HG02870 (cell line): Measurements from ENCODE around the gene UNC79.

Experiments used
- ATAC-seq: cut with Tn5 transposase; IDR thresholded peaks from one replicate; pipeline ENCODE4 v1.9.1; 2021; ENCODE audit warnings: mild to moderate bottlenecking, moderate library complexity; ENCODE audit not compliant: unreplicated experiment

The UNC79 gene

DNA sequence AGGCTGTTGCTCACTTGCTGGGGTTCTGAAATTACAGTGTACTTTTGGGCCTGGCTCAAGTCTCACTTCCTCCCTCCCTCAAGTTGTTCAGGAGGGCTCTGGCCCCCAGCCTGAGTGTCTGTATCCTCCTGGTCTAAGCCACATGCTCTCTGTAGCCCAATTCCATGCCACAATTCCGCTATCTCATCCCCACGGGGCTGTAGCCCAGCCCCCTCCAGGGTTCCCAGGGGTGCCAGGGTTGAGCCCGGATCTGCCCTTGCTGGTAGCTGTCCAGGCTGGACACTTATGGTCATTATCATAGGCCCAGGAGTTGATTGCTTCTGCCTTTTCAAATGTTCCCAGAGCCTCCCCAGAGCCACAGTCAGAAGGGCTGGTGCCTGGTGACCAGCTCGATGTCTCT, 292.3 kb downstream of the UNC79 start:
- ATAC-seq, result no peak

DNA sequence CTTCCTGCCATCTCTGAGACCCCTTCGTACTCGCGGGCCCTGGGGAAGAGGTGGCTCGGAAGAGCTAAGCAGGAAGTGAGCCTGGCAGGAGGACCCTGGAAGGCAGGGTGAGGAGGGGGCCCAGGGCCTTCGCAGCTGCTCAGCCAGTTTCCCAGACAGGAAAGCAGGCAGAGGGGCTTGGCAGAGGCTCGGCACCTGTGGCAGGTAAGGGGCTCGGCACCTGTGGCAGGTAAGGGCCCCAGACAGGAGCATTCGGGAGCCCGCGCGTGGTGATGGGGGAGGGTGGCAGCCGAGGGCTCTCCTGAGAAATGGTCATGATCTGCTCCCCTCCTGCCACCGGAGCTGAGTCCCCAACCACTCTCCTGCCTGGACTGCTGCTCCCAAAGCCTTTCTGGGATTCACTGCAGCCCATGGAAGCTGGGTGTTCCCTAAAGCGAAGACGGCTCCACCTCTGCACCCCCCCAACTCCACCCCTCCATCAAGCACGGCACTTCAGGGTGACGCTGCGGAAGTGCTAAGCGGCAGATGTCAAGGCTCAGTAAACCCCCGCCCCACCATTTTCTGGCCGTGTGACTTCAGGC, 294.4 kb downstream of the UNC79 start:
- ATAC-seq, result no peak

DNA sequence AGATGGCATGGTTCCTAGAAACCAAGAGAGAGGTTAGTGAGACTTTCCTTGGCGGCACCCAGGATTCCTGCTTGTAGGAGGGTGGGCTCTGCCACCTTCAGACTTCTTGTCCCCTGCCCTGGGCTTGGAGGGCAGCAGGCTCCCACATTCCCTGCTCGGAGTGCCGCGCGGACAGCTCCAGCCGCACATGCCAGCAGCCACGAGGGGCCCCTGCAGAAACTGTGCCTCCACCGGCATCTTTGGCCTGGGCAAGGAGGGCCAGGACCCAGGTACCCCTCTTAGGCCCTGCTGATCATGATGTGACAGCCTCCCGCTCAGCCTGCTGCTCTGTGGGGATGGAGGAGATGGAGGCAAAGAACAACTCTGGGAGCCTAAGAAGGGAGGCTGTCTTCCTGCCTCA, 295.3 kb downstream of the UNC79 start:
- ATAC-seq, result no peak

DNA sequence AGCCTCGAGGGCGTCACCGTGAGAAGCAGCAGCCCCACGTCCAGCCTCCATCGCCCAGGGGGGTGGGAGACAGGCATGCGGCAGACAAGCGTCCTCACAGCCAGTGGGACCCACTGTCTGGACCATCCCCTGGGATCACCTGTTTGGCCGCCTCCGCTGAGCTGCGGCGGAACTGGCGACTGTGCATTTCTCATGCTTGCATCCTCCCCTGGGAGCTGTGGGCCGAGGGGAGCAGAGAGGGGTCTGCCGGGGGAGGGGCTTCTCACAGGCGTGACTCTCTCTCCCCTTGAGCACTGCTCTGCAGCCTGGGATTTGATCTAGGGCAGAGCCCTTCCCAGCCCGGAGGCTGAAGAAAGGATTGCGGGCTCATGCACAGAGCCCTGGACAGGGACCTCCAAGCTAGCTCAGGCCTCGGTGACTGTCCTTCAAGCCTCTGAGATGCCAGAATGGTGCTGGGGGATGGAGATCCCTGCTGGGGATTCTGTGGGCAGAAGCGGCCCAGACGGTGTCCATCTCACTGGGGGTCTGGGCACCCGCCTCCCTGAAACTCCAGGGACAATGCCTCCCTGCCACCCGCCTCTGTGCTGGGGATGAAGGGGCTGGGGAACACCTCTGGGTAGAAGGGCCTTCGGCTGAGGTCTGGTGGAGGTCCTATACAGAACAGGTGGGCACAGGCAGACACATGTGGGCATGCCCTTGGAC, 296.5 kb downstream of the UNC79 start:
- ATAC-seq, result no peak

DNA sequence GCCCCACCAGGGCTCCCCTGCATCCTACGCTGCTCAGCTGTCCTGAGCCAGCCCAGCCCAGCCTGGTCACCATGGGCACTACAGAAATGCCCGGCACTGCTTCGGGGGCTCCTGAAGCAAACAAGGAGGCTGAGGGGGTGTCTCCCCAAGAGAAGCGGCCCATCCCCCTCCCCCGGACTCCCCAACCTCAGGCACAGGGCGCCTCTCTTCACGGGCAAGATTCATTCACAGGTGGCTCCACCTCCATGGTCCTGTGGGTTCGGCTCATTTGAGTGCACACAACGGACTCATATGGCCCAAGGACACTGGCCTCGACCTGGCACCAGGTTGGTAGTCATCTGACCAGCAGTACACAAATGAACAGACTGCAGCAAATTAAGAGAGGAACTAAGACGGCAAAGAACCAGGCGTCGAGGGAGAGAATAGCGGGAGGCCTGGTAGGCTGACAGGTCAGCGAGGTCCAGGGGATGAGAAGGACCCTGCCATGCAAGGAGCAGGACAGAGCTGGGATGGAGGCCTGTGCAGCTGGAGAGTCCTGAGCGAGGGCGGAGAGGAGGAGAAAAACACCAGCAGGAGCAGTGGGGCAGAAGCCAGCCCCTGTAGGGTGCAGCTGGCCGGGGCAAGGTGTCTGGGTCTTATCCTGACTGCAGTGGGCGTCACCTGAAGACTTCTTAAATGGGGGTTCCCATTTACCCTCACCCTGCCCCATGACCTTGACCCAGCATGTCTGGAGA, 297.3 kb downstream of the UNC79 start:
- no peak for ATAC-seq

DNA sequence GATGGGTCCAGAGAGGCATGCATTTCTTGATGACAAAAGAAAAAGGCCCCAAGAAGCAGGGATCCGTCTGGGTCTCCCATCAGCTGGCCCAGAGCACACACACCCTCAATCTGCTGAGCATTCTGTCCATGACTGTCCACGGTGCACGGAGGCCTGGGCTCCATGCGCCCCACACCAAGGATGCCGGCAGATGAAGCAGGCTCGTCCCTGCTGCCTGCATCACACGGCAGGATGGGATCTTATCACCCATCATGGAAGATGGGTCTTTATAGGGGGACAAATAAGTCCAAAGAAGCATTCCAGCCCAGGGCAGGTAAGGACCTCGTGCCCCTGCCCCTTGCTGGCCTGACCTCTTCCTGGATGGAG, 297.9 kb downstream of the UNC79 start:
- ATAC-seq, result no peak

DNA sequence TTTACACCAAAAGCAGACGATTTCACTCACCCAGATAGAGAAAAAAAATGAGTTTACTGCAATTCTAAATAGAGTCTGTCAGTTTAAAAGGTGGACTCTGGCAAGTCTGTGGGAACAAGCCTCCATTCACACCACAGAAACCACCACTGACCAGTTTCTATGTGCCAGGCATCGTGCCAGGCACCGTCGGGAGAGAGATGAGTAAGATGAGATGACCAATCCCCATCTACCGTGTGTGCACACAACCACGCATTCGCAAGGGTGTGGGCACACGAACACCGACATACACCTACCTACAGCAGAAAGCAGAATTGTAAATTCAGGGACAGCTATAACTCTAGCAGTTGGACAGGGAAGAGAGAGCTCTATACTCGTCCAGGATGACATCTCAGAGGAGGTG, 299.3 kb downstream of the UNC79 start:
- ATAC-seq, result no peak

DNA sequence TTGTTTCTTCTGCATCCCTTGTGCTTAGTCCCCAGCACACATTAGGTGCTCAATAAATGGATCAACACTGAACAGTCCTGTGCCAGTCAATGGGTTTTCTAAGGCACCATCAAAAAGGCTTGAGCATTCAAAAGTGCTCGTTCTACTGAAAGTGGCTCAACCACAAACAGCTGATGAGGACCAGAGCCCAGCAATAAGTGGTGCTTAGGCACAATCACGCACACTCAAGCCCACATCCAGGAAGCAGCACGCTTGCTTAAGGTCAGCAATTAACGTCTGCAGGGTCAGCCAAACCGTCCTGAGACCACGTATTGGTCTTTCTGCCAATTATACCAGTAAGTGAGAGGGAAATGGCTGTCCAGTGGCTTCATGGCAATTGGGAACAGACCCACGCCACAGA, 301.0 kb downstream of the UNC79 start:
- no peak for ATAC-seq

DNA sequence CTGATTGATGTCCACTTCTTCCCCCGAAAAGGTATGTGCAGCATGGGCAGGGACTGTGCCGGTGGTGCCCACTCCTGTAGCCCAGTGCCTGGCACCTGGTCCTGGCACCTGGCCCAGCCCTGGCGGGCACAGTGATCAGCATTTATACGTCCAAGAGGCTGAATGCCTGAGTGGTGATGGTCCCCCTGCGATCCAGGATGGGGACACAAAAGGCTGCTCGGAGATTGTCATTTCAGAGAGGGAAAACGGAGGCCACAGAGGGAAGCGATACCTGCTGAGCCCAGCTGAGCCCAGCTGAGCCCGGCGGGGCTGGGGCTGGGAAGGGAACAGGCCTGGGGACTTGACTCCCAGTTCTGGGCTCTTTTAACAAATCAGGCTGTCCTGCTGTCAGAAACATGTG, 301.8 kb downstream of the UNC79 start:
- no peak for ATAC-seq

DNA sequence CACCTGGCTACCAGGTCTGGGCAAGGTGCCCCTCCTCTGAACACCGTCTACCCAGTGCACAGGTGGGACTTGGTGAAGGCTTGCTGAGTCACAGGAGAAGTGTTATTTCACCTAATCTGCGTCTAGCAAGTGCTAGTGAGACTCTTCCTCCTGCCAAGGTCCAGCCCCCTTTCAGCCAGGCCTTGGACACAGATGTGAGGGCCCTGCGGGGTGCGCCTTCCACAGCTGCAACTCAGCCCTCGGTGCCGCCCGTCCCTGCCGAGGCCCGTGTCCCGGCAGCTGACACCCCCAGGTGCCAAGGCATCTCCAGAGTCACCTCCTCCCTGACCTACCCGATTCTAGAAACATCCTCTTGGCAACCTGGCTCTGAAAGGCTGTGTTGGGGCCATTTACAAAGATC, 302.5 kb downstream of the UNC79 start:
- ATAC-seq, result no peak

DNA sequence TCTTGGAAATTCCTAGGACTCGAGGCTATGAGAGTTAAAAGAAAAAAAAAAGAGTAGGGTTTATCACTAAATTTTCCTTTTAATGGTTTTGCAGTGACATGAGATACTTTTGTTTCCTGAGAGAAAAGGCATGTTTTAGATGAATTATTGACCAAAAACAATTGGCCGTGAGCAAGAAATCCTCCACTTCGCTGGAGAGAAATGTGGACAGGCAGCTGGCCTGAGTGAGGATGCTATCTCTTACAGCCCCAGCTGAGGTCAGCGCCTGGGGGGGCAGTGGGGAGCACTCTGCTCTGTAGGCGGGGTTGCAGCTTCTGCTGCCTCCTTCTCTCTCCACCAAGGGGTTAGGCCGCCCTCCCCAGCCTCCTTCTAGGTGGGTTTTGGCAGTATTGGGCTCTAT, 302.9 kb downstream of the UNC79 start:
- ATAC-seq, result no peak

DNA sequence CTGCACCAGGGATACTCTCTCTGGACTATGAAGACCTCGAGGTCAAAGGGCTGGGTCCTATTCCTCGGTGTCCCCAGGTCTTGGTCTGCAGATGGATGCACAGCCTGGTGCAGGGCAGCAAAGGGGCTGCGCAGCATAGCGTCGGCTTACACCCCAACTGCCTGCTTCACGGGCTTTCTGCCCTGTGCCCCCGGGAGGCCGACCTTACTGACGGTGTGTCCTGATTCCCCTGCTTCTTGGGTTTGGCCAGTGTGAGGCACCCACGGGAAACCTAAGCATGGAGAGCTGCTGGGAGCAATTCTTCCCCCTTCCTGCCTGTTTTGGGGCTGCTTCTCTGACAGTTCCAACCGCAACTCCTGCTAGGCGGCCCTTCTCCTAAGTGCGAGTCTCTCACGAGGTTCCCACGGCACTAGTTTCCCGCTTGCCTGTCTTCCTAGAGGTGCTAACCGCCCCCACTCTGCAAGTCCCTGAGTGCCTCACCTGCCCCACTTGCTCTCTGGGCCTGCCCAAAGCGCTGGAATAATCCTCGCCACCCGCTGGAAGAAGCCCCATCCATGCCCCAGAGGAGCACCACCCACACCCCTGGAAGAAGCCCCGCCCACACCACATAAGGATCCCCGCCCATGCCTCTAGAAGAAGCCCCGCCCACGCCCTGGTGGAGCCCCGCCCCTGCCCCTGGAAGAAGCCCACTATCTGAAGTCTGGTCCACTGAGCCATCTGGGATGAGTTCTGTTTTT, 303.5 kb downstream of the UNC79 start:
- ATAC-seq, result no peak

DNA sequence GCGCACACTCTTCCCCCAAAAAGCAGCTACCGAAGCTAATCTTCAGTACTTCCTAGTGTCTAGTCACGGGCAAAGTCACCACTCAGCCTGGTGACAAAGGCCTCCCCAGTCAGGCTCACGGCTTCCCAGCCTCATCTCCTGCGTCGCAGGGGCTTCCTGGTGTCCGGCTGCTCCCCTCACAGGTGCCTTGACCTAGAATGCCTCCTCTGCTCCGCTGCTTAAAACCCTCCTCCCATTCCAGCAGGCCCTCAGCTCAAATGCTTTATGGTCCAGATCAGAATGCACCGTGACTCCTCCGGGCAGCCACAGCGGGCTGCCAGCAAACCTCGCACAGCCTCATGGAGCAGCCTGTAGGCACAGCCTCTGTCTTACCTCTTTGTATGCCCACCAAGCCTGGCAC, 304.5 kb downstream of the UNC79 start:
- no peak for ATAC-seq

DNA sequence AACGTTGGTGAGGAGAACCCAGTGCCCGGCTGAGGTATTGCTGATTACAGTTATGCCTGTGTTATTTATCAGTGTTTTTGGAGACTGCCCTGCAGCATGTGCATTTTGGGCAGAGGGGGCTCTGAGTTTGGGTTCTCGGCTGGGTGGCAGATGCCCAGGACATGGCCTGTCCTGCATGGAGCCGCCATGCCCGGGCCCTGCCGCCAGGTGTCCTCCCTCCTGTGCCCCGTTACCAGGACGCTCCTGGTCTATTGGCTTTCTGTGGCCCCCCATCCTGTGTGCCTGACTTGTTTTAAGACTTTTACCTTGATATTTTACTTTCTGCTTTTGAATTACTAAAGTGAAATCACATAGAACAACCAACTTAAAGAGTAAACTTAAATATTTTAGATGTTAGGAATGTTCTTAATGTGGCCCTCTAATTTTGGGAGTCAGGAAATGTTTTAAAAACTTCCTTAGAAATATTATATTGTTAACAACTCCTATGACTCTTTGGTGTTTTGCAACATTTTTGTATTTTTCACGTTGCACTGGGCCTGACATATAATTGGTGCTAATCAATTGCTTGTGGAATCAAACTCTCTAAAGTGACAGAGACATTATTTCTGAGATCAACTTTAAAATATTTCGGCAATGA, 305.8 kb downstream of the UNC79 start:
- no peak for ATAC-seq

DNA sequence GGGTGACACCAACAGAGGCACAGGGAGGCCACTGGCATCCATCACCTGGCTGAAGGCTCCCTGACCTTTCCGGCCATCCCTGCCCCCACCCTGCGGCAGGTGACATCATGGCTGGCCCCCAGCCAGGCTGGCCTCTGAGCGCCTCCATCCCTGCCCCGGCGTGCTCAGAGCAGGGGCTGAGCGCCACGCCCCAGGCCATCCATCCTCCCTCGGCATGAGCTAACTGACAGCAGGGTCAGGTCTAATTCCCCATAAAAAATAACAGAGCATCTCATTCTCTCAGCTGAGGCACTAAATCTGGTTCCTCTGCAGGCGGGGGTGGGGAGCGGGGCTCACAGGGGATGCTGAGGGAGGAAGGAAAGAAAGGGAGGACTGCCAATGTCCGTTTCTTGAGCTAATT, 306.9 kb downstream of the UNC79 start:
- ATAC-seq, result no peak

DNA sequence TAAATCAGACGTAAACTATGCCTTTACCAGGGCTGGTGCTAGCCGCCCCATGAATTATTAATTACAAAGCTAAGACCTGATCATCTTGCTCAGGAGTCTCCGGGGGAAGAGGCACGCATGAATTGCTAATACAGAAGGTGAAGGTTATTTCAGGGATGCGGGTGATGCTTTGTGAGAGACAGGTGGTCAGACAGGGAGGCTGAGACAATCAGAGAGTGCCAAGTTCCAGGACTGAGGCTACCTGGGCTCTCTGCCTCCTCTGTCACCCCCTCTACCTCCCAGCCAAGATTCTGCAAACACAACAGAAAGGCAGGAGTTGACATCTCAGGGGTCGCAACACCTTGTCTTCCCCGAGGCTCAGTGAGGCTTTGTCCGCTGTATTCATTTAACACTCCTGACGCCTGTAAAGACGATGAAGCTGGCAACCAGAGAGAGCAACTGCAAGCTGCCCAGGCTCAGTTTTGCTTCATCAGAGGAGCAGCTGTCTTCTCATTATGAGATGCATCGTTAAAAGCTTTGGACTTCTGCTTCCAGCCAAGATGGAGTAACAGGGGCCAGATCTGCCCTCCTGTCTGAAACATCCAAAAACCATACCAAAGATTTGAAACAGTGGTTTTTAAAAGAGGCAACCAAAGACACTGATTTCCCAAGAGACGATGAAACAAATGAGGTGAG, 311.0 kb downstream of the UNC79 start:
- ATAC-seq, result no peak

DNA sequence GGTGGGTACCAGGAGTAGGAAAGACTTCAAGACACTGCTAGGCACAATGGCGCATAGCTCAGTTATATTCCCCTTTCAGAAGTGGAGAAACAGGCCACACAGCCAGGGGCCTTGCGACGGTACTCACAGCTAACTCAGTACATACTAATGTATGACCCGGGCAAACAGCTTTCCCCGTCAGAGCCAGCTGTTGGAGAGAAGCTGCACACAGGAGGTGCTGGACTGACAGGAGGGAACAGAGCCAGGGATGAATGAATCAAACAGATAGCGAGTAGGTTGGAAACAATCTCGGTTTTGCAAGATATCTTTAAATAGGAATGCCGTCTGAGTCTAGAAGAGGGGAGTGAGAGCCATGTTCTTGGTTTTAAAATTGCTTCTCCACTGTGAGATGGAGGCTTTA, 312.0 kb downstream of the UNC79 start:
- ATAC-seq, result no peak

DNA sequence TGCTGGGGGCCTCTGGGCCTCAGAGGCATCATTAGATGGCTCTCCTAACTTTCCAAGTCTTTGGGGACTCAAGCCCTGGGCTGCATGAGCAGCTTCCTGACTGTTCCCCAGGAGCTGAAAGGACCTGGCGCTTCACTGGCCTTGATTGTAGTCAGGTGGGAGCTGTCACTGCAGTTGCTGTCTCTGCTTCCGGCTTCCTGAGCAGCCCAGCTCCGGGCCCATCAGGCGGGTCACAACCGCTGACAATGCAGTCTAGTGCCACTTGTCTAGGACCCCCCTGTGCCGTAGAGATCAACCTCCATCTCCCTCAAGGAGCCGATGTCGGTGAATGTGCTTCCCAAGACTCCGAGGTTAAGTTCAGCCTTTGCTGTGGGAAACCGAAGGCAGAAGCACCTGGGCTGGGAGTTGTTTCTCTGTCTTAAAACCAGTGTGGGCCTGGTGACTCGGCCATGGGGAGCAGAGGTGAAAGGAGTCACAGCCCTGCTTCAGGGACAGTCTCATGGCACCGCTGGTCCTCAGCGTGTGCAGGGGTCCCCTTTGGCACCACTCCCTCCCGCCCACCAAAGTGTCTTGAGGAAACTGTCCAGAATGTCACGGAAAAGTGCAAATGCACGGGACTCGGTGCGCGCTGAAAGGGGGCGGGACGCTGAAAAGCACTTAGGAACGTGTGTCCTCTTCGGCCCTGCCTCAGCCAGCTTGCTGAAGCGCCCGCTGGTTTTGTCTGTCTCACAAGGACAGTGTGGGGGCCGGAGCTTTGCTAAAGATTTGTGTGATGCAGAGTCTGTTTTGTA, 312.7 kb downstream of the UNC79 start:
- no peak for ATAC-seq

DNA sequence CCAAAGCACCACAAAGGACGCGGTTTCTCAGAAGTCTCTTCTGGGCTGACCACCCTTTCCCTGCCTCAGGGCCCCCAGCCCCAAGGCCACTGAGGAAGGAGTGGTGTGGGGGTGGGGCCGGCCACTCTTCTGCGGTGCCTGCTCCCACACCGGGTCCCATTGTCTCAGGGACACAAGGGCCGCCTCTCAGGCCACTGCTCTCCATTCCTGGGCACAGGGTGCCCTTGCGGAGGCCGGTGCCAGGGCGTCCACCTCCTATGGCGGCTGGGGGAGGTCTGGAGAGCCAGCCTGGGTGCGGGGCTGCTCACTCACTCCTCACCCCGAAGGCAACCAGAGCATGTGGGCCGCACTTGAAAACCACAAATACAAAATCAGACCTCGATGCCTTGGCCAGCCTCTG, 313.4 kb downstream of the UNC79 start:
- no peak for ATAC-seq

DNA sequence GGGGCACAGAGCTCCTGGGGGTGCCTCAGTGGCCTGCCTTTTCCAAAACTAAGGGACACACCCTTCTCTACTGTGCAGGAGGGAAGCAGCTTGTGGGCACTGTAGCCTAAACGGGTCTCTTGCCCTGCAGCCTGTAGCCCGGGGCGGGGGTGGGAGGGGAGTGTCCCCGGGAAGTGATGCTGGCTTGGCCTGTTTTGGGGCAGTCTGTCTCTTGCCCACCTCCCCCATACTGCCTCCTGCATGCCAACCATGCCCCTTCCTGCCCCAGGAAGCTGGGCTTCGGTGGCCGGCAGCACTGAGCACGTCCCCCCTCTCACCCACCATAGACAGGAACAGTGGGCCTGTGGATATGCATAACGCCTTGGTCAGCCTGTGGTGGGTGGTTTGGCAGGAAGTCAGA, 314.1 kb downstream of the UNC79 start:
- ATAC-seq, result no peak
